Stimulated activated CD8-positive, alpha-beta memory T cell treated with anti-CD3 and anti-CD28 coated beads, Interleukin-7, amount 100 ng/mL, for 1 hour (primary cell): ENCODE data around the gene PTPRC.

Source experiments
- DNase-seq, 2 donors: peaks; one replicate each; pipeline ENCODE4 v3.0.0-alpha.2; 2020; ENCODE audit warnings: low read depth in 2 of 2

Gene PTPRC

DNA sequence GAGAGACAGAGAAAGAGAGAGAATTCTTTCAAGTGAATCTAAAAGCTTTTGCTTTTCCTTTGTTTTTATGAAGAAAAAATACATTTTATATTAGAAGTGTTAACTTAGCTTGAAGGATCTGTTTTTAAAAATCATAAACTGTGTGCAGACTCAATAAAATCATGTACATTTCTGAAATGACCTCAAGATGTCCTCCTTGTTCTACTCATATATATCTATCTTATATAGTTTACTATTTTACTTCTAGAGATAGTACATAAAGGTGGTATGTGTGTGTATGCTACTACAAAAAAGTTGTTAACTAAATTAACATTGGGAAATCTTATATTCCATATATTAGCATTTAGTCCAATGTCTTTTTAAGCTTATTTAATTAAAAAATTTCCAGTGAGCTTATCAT lies 117.6 kb downstream of the PTPRC start:
- DNase-seq, result no peak

DNA sequence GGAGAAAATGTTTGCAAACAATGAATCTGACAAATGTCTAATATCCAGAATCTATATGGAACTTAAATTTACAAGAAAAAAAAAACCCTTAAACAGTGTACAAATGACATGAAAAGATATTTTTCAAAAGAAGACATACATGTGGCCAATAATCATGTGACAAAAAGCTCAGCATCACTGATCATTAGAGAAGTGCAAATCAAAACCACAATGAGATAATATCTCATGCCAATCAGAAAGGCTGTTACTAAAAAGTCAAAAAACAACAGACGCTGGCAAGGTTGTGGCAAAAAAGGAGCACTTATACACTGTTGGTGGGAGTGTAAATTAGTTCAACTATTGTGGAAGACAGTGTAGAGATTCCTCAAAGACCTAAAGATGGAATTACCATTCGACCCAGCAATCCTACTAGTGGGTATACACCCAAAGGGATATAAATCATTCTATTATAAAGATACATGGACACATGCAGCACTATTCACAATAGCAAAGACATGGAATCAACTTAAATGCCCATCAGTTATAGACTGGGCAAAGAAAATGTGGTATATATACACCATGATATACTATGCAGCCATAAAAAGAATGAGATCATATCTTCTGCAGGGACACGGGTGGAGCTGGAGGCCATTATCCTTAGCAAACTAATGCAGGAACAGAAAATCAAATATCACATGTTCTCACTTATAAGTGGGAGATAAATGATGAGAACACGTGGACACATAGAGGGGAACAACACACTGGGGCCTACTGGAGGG lies 123.2 kb downstream of the PTPRC start:
- DNase-seq, result no peak

DNA sequence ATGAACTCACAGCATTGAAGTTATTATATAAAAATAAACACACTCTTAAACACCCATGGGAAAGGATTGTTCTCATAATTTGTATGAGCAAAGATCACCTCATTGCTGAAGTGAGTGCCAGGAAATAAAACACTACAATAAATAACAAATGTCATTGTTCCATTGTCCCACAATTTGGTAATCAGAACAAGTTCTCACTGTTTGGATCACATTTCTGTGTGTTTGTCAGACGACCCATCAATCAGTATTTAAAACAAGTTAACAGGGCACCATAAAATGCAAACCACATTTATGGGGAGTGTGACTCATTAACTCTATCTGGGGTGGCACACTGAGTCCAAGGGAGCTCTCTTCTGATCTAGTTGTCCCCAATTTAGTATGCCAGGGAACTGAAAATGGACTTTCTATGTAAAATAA lies 124.5 kb downstream of the PTPRC start:
- DNase-seq, result no peak

DNA sequence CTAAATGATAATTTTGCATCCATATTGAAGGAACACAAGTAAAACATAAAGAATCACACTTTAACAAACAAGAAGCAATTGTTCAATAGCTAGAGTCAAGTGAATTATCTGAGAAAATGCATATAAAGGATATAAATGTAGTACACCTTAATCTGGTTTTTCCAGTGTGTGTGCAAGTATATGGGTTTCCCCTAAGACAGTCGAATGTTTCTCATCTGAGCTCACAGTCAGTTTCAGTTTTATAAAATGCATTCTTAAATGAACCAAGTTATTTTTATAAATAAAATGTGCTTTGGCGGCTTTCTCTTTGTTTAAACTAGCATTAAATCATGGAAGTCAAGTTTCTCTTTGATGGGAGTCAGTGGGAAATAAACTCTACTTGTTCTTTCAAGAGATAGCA lies 125.9 kb downstream of the PTPRC start:
- DNase-seq, result no peak

DNA sequence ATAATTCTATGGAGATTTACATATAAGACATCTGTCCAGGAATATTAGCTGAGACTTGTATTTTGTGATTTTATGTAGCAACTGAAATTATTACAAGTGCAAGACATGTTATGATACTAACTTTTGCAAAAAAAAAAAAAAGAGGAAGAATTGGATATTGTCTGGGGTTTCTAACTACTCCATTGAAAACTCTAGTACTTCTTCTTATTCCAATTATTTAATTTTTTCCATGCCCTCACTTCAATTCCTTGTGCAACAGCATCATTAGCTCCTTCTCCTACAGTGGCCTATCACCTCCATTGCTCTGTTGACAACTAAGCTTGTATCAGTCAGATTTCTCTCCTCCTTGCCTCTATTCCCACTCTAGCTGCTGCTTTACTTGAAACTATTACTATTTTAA lies 126.6 kb downstream of the PTPRC start:
- no peak for DNase-seq

DNA sequence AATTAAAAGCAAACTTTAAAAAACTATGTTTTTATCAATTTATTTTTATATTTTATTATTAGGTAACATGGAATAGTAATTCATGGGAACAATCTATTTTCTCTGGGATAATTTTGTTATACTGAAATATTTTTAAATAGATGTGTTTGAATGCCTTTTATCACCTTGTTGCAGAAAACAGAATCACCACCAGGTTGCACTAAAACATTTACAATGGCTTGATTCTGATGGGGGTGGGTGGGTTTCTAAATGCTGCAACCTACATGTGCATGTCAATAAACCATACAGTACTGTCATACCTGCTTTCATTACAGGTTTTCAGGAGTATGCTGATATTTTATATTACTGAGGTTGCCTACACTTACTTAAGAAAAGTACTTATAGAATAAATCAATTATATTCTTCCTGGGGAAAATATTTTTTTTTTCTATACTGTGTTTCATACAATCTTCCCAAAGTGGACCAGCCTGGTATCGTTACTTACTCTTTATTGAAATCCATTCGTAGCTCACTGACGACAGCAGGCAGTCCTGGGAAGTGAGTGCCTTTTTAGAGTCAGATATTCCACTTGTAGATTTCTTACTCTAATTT lies 132.8 kb downstream of the PTPRC start:
- no peak for DNase-seq

DNA sequence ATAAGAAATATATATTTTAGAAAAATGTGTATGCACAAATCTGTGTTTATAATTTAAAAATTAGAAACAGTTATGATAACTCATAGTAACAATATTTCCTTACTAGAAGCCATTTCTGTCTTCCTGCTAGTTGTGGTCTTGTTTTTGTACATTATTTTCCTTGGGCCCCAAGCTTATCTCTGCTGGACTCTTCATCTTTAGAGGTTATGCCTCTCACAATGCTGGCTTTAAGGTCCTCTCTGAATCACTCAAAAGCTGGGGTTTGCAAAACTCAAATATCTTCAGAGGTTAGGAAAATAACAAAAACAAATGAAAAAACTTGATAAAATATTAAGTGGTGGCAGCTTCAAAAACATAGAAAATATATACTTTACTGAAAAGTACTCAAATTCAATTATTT lies 133.8 kb downstream of the PTPRC start:
- no peak for DNase-seq

DNA sequence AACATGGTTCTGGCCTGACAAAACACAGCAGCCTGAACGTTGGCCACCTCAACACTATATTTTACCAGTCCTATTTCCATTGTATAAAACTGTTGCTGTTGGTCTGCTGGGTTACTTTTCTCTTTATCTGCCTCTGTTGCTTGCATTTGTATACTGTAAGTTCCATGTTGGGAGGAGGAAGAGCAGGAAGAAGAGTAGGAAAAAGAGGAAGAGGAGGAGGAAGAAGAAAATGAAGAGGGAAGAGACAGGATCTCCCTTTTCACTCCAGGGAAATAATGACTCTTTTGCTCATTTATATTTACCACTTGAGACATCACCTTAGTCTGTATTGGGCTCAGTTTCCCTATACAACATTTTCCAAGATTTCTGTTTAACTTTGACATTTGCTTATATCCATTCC lies 134.2 kb downstream of the PTPRC start:
- DNase-seq, result no peak

DNA sequence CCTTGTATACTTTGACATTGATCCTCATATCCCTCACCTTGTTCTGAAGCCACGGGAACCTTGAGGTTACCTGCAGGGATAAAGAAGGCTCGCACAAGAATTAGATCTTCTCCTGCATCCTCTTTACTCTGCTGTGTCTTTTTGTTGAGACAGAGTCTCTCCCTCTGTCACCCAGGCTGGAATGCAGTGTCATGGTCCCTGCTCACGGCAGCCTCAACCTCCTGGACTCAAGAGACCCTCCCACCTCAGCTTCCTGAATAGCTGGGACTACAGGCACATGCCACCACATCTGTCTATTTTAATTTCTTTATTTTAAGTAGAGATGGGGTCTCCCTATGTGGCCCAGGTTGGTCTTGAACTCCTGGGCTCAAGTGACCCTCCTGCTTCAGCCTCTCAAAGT lies 134.7 kb downstream of the PTPRC start:
- DNase-seq, result no peak

DNA sequence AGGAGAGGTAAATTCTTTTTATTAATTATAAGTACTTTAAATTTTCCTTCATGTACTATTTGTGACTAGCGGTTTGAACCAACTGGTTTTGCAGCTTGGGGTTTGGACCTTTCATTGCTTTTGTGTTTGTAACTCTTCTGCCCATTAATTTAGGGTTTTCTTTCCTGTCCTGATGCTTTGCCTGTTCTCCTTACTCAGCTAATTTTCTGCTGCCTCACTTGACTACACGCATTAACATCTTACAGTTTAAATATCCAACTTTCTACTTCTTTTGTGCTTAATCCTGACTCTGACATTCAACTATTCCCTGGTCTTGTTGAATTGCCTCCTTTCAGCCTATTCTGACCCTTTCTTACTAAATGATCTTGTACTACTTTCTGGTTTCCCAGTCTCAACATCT lies 135.6 kb downstream of the PTPRC start:
- DNase-seq, result no peak

DNA sequence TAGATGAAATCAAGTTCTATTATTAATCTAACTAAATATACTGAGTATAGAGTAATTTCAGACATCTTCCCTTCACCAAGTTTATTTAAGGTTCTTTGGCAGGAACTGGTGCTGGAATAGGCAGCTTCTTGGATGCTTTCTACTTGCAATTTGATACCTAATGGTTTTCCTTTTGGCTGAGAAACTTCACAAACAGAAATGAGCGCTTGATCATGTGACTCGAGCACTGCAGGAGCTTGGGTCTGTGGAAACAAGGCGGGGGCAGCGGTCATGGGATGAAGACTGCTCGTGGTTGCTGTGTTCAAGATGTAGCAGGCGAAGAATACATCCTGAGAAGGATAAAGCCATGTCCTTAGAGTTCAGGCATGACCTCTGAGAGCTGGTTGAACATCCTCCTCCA lies 136.8 kb downstream of the PTPRC start:
- no peak for DNase-seq

DNA sequence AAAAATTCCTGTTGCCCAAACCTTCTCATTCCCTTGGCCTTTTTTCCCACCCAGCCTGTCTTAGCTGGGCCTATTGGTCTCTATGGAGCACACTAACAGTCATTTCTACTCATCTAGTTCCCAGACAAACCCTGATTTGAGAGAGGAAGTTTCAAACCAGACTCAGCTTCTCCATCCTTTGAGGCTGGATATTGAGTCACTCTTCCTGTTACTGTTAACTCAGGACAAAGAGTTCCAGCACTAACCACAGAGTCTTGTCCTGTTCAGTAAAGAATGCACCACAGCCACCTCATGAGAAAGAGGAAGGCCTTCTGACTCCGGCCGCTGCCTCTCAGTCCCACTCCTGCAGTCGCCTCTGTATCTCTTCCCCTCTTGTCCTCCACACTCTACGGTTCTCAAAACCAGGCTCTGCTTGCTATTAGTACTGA lies 137.8 kb downstream of the PTPRC start:
- DNase-seq, result no peak

DNA sequence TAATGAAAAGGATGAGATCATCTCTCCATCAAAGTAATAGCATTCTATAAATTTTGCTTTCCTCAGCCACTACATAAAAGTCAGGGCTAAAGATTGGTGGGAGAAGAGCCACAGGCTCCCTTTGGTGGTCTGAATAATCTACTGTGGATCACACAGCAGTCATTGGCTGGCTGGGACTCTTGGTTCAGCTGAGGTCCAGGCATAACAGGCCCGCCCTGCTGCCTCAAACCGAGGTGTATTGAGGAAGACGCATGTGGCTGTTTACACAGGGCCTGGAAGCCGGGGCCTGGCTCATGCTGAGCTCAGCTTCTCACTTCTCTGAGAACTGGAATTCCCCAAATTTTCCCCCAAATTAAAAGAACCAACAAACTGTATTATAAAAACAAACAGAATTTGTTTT lies 139.2 kb downstream of the PTPRC start:
- DNase-seq, result no peak

DNA sequence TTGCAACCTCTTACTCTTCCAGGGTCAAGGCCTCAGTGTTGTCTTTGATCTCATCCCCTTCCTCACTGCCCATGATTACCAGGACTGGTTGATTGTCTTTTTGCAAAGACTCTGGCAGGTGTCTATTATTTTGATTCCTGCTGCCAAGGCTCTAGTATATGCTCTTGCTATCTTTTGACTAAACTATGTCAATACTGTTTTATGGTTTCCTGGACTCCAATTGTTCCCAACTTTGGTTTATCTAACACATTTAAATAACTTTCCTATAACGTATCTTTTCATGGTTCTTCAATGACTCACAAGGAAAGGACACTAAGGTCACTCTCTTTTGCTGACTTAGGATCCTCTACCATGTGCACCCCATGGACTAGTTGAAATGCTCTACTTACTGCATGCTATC lies 141.5 kb downstream of the PTPRC start:
- no peak for DNase-seq

DNA sequence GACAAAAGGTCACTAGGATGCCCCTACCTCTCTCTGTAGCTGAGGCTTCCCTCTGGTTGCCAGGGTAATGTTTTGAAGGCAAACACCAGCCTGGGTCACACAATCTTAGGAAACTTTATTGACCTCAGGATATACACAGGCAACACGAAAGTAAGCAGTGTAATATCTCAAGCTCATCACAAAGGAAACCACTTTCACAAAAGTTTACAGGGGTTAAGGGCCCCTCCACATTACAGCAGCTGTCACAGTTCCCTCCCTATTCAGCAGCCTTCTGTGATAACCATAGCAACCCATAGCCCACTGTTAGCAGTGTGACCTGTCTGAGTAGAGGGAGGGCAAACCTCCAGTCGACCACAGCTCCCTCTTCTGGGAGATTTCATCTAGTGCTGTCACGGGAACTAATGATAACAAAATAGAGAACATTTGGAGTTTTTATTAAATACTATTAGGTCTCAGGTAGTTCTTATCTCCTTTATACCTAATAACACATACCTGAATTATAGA lies 149.8 kb downstream of the PTPRC start:
- DNase-seq, result no peak

DNA sequence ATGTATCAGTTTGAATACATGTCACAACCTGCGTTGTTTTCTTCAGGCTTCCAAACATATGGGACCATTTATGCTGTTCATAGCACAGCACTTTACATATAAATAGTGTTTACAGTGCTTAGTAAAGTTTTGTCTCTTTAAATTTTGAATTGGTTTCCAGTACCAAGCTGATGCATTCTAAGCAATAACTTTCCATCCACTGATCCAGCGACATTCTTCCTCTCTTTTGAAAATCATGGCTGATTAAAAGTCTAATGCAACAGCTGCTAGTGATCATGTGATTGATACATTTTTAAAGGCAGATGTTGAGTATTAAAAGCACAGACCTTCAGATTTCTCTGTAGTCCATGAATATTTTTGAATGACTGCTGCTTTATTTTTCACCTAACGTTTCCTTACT lies 154.9 kb downstream of the PTPRC start:
- no peak for DNase-seq

DNA sequence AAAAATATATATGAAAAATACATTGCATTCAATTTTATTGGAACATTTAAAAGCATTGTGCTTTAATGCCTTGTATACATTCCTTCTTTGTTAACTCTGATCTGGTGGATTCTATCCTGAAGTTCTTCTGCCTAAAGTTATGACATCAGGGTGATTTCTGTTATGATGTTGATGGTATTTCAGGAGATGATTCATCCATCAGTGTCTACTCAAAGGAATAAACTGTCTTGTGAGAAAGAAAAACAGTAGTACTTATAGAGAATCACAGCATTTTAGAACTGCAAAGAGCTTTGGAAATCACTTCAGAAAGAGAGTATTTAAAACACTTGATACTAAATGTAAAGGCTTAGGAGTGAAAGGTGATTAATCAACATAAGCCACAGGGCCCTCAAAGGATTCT lies 155.7 kb downstream of the PTPRC start:
- DNase-seq, result no peak

DNA sequence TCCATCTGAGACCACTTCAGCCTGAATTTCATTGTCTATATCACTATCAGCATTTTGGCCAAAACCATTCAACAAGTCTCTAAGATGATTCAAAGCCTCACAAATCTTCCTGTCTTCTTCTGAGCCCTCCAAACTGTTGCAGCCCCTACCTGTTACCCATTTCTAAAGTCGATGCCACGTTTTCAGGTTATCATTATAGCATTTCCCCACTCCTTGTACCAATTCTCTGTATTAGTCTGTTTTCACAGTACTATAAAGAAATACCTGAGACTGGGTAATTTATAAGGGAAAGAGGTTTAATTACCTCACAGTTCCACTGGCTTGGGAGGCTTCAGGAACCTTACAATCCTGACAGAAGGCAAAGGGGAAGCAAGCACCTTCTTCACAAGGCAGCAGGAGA lies 158.8 kb downstream of the PTPRC start:
- no peak for DNase-seq

DNA sequence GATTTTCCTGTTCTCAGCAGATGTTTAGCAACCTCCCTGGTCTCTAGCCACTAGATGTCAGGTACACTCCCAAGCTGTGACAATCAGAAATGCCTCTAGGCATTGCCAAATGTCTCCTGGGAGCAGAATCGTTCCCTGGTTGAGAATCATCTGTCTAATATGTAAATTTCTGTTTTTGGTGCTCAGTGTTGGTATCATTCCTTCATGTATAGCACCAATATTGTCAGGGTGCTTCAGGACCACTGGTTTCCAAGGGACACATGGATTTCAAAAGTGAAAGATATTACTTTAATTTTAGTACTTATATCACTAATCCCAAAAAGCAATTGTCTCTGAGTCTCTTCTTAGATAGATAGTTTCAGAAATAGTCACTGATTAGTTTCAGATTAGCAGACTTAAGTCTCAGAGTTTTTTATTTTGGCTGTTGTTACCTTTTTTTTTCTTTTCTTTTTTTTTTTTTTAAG lies 160.1 kb downstream of the PTPRC start:
- DNase-seq, result no peak

DNA sequence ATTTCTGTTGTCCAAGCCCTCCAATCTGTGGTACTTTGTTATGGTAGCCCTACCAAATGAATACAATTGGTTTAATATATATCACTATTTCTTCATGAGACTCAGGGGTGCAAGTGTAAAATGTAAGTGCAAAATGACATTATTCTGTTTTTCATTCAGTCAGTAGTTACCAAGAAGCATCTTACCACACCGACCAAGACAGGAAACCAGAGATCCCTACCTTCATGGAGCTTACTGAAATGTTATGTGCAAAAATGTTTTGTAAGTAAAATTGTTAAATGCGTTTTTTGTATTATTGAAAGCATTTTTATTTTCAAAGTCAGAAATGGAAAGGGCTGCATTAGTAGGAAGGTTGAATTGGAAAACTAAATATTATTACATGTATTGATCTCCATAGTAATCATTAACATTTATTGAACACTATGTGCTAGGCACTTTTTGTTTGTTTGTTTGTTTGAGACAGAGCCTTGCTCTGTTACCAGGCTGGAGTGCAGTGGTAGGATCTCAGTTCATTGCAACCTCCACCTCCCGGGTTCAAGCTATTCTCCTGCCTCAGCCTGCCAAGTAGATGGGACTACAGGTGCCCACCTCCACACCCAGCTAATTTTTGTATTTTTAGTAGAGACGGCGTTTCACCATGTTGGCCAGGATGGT lies 166.8 kb downstream of the PTPRC start:
- DNase-seq, result no peak

DNA sequence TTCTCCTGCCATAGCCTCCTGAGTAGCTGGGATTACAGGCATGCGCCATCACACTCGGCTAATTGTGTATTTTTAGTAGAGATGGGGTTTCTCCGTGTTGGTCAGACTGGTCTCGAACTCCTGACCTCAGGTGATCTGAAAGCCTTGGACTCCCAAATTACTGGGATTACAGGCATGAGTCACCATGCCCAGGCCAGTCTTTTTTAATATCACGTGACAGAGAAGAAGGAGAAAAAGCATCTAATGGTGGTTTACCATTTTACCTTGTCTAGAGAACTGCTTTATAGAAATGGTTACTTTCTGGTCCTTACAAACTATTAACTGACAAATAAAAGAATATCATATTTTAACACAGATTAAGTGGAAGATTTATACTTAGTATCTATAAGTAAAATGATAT lies 168.0 kb downstream of the PTPRC start:
- DNase-seq, result no peak
